HG02973 (cell line): ENCODE results near the gene GREM1.

ENCODE experiments used
- ATAC-seq: cut with Tn5 transposase; IDR thresholded peaks from one replicate; pipeline ENCODE4 v1.9.1; 2021; ENCODE audit warnings: moderate library complexity; ENCODE audit not compliant: unreplicated experiment

Gene GREM1

DNA sequence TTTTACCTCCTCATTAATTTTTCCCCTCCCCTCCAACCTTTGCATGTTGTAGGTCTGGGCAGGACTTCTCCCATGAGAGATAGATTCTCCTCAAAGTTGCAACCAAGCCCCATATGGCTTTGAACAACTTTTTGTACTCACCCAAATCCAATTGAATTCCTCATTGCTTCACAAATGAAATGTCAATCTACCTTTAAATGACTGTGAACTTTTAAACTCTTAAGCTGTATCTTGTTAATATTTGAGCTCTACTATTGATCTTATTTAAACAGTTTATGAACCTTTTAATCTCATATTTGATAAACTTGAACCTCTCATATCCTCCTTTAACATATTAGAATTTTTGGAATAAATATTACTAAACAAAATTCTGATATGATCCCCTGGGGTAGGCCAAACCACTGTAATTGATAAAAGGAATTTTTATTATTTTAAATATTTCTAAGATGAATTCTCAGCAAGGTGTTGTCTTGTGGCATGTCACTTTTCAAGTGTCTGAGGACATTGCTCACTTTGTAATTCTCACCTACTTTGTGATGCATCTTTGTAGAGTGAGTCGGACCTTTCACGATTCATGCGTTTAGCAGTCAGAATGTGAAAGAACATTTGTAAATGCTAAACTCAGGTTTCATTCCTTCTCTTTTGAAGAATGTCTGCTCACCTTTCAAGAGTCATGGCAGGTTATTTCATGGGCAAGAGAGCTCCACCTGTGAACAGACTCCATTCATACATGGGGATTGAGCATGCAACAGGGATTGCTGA lies 23.4 kb upstream of the GREM1 start:
- ATAC-seq = no peak

DNA sequence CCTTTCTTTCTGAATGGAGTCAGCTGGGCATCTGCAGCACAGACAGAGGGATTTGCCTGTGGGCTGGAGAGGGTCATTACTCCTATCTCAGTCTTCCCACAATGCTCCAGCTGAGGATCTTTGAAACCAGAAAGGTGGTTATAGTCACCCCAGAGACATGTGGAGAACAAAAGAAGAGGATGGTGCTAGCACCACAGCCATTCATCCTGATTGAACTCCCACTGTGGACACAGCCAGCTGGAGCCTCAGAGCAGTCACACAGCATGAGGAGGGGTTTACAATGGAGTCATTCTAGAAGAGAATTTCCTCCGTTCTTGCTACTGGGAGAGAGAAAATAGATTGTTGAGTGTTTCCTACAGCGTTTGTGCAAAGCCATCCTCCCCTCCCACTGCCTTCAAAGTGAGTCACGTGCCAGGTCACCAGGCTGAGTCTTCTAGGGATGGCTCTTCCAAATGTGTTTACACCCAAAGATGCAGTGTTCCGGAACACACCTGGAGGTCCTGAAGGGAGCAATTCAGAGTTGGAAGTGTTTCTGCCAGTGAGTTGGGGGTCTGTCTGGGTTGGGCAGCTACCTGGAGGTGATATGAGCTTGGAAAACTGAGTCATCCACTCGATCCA lies 18.9 kb upstream of the GREM1 start:
- no peak for ATAC-seq

DNA sequence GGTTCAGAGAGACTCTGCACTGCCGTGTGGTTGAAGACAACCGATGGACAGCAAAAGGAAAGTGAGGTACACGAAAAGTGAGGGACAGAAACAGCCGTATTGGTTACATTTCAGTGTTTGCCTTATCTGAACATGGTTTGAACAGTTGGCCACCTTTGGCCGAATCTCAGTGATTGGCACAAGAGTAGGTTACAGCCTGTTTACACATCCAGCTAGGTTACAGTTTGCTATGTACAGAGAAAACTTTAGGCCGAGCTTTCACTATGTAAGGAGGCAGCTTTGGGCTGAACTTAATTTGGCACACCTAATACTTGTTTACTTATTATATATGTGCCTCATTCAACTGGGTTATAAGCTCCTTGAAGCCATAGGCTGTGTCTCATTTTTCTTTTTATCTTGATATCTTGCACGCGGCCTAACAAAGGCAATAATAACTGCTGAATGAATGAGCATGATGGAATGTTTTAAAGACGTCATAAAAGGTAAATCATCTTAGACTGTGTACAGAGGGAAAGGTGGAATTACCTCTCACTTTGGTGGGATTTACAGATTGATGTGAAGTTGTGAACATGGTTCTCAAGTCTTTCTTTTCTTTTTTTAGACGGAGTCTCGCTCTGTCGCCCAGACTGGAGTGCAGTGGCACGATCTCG lies 17.2 kb upstream of the GREM1 start:
- ATAC-seq = no peak

DNA sequence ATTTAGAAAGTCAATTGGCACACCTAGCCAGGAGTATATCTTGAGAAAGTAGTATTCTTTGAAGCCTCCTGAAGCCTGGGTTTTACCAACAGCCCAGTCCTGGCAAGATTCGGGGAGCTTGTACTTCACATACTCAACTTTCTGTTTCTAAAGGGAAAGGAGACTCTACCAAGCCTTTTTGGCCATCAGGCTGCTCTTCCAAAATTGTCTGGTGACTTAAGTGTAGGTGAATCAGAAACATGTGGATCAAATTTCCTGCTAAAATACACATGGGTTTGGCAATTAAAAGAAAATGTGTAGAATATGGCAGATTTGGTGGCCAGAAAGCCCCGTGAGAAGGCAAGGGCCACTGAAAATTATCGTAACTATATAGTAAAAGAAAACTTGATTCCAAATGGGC lies 15.9 kb upstream of the GREM1 start:
- ATAC-seq = no peak

DNA sequence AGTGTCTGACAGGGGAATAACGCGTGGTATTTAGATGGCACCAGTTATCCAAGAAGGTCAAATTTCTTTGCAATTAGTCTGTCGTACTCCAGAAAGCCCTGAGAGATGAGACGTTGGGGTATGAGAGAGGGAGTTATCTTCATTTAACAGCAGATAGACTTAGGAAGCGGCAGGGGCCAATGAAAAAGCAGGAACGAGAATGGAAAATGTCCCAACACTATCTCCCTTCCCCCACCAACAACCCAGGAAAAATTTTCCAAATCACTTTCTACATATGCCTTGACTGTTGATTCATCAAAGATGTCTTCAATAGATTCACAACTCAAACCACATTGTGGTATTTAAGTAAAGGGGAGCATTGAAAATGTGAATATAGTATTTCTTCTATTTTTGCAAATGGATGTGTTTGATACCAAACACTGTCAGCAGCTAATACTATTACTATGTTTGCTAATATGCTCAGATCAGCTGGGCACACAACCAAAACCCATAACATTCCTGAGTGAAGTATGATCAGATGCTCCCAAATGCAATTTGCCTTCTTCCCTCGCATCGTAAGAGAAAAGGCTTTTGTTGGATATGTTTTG lies 13.3 kb upstream of the GREM1 start:
- no peak for ATAC-seq

DNA sequence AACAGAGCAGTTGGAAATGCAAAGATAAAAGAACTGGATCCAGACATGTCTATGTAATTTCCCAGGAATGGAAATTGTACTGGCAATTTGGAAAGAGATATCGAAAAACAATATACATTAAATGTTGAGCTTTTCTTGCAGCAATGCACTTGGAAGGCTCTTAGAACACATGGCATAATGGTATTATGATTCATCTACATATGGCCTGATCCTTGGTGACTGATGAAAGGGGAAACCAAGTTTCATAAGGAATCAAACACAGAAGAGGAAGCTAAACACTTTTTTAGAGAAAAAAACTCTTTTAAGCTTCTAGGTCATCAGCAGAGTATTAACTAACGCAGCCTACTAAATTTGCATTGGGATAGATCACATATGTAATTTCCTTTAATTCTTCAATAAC lies 12.4 kb upstream of the GREM1 start:
- no peak for ATAC-seq

DNA sequence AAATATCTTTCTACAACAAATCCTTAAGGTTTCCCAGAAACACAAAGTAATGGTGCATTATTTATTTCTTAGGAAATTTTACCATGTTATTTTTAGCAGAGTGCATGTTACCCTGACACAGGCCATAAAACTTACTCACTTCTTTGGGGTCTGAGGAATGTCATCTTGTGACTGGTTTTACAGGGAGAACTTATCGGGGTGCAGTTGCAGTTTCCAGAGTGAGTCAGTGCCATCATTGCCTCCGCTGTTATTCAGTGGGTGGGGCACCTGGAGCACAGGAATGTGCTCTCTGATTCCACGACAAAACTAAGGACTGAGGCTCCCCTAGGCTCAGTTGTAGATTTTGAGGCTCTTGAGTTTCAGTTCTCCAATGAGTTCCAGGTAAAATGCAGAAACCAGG lies 11.1 kb upstream of the GREM1 start:
- ATAC-seq = no peak

DNA sequence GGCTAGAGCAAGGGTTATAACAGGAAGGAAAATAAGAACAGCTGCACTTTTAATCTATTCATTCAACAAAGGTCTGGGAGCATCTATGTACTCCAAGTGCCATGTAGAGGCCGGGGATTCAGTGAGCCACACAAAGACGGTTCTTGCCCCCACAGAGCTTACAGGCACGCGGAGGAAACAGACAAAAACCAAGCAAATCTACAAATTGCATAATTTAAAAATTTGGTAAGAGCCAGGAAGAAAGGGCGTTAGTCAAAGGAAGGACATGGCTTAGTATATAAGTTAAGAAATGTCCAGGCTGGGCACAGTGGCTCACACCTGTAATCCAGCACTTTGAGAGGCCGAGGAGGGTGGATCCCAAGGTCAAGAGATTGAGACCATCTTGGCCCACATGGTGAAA lies 10.4 kb upstream of the GREM1 start:
- ATAC-seq = no peak

DNA sequence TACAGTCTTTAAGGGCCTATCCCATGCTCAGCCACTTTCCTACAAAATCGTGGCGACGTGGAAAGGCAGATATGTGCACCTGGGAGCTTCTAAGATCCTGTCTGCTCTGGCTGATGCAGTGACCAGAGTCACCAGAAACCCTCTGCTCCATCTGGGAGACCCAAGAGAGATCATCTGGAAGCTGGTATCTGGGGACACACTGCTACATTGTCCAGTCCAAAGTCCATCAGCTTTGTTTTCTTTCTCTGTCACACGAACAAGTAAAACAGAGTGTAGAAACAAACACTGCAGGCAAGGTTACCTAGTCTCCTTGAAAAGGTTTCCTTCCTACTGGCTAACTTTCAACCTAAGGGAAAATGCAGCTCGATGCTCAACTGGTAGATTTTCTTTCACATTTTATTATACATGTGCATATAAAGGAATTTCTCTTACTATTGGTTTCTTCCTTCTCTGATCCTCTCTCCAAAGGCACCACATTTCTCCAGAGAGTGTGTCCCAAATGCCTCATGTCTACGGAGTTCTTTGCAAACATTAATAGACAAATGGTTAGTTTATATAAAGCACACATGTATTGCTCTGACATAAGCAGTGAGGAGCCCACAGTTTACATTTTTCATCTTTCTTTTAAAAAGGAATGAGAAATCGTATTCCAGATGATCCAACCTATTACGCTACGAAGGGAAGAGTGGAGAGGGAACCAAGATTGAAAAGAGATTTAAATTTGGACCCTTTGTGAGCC lies 8.3 kb upstream of the GREM1 start:
- no peak for ATAC-seq

DNA sequence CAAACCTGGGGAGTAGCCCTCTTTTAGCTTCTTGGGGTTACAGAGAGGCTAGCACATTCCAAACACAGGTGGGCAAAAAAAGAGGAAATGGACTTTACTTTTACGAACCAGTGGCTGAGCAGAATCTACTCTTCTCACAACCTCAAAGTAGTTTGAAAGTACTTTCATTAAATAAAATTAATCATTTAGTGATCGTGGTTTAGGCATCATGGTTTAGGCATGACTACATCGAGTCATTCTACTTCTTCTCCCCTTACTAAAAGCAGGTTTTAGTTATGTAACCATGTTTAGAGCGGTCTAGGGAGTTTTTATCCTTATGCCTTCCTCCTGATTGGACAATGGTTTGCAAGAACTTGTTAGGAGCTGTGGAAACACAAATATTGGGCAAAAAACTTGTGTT lies 2.5 kb upstream of the GREM1 start:
- ATAC-seq = peak; percentile 70

DNA sequence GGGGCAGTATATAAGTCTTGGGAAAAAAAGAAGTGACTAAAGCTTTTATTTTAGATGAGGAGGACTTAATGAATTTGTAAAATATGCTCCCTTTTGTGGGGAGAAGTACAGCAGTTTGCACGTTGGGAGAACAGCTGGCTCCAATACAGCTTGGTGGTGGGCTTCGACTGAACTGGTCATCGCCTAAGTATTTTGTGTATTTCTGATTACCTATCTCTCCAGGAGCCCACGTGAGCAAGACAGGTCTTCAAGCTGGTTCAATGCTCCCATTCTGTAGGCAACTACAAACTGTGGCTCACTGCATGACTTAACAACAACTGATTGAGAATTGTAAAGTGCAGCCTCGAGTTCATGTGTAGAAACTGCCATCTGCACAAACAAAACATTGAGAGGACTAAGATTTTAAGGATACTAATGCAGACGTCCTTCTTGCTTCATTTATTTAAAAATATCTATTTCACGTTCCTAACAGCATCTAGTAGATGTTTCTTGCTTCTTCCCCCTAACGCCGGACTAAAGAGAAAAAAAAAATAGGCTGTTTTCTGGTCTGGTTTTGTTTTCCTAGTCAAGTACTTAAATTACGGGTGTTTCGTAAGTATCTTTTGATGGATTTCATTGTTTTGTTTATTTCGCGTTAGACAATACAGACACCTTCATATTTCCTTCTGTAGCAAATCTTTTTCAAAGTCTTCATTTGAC lies 1.4 kb upstream of the GREM1 start:
- no peak for ATAC-seq

DNA sequence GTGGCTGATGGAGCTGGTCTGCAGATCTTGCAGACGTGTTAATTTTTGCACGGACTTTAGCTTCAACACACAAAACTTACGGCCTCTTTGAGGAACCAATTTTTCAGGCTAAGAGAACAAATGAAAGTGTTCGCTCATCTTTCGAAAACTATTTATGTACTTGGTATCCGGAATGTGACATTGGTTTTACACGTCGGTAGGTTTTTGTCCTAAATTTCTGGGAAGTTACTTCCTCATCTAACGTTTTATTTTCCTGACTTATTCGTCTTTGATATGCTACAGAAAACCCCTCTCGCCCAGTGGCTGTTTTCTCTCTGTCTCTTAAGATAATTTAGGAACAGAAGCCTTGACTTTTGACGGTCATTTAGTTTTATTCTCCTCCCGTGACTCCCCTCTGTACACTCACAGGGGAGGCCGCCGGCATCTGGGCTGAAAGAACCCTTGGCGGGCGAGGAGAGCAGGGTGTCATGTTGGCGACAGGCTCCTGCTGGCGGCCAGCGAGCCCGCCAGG lies 834 bp upstream of the GREM1 start:
- no peak for ATAC-seq

DNA sequence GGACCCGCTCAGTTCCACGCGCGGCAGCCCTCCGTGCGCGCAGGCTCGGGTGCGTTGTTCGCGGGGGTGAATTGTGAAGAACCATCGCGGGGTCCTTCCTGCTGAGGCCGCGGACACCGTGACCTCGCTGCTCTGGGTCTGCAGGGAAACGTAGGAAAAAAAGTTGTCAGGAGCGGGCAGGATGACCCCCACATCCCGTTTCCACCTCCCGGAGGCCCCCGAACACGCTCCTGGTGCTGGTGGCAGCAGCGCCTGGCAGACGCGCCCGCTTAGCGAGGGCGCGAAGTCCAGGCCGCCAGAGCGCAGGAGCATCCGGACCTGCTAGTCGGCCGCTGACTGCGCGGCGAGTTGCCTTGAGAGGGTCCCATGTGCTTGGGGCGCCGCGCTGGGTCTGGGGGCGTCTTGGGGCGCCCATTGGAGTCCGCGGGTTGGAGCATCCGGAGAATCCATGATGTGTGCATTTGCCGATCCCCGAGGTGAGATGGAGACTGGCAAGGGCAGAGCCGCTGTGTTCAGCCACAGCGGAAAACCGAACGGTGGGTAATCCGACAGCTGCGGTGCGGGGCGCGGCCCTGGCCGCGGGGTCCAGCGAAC lies 520 bp downstream of the GREM1 start:
- no peak for ATAC-seq

DNA sequence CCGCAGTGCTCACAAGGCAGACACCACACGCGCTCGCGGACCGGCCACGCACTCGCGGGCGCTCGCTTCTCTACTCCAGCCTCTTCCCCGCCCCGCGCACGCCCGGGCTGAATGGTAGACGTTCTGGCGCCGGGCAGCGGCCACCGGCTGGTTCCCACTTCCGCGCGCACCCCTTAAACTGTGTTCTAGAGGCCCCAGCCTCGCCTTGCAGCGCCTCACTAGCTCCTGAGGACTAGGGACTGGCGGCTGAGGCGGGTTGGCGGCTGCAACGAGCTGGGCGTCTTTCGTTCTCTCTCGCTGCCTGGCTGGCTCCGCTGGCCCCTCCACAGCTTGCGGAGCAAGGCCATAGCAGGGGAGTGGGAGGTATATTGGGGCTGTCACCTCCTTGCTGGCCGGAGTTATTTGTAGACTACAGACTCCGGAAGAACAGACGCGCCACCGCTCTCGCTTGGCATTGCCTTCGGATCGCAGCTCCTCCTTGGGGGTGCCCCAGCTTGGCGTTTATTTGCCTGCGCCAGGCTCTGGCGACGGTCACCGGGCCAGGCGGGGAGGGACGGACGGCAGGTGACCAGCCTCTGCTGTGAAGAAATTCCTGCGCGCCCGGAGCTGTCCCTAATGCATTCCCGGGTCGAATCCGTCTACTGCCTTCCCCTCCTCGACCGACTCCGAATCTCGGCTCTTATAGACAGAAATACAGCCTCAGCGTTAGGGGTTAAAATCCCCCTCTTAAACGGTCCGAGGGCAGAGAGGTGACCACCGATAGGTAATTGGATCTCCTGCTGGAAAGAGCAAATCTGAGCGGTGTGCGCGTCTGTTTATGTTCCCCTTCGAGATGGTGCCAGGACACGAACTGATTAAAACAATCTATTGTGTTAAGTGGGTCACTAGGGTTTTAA lies 1.3 kb downstream of the GREM1 start:
- no peak for ATAC-seq

DNA sequence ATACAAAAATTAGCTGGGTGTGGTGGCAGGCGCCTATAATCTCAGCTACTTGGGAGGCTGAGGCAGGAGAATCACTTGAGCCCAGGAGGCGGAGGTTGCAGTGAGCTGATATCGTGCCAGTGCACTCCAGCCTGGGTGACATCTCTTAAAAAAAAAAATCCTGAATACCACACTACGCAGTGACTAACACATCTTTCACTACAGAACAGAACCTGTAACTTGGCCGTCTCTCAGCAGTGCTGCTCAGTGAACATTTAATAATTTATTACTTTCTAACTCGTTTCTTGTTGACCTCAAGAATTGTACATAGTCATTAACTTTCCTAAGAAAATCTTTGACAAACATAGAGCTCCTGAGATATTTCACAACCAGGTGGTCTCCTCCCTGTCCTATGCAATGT lies 3.8 kb downstream of the GREM1 start:
- ATAC-seq = no peak

DNA sequence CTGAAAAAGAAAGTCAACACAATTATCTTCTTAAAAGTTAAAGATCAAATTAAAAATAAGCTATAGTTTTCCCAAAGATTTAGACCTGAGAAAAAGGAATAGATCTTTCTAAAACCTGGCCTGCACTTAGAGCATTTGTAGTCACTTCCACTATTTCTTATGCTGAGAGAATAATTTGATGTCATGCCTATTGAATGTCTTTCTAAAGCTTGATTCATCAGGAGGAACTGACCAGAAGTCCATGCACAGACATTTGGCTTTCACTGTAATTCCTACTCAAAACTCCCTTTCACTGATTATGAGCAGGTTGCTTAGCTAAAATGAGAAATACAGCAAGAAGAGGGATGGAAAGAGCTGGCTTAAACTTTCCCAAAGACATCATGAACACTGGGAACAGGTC lies 4.3 kb downstream of the GREM1 start:
- no peak for ATAC-seq

DNA sequence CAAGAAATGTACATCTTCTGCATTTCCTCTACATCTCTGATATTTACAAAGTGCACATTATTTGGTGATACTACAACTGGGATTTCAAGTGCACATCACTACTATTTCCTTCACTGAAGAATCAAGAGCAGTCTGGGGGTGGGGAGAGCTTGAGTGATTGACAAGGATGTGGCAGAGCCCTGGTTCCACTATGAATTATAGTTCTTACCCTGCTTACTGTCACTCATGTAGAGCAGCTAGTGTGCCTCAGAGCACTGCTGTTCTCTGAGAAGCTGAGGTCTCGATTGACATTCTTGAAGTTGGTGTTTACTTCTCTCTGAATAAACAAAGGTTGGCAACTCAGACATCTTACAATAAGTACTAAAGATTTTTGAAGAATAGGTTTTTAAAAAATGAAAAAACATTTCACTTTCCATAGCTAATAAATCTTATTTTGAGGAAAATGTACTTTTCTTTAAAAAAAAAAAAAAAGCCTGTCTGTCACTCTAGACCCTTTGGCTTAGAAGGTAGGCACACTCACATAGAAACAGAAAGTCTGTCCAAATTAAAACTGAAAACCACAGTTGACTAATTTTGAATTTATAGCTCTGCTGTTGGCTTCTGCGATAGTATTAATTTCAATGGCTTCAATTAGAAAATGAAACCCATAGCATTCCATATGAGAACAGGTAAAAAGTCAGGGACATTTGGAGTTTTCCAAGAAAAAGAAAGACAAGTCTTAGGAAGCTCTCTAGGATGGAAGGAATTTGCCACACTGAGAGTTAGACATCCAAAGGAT lies 5.6 kb downstream of the GREM1 start:
- peak; percentile 89 for ATAC-seq

DNA sequence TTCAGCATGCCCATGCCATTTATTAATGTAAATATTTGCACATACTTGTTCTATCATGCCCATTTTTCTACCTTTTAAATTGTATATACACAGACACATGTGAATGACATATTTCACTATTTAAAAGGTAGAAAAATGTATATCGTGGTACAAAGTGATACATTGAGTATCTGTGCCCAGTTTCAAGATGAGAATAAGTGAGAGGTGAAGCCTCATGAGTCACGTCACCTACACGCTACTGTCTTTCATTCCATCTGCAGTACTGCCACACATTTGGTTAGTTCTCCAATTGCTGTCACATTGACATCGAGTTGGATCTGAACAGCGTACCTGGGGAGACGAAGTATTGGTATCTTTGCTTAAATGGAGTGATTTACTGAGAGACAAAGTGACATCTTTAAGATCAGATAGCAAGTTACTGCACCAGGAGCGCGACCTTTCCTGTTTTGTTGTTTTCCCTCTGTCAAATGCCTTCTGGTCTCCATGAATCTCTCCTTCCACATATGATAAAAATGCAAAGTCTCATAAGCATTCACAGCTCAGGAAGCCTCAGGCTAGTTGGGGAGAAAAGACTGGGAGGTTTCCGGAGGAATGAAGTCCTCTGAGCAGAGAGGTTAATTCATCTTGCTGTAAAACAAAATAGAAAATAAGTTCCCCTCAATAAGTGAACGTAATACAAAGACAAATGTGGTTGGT lies 12.0 kb downstream of the GREM1 start:
- ATAC-seq = no peak
